ENCODE data around the gene TAS2R4. TPM values are rescaled to one million over a fixed set of nuclear protein-coding genes. Genes with fewer than 3 reads are reported as not detected.

Gene TAS2R4
- total RNA-seq, 1 experiment from 2014 or later: 0.72 TPM

DNA sequence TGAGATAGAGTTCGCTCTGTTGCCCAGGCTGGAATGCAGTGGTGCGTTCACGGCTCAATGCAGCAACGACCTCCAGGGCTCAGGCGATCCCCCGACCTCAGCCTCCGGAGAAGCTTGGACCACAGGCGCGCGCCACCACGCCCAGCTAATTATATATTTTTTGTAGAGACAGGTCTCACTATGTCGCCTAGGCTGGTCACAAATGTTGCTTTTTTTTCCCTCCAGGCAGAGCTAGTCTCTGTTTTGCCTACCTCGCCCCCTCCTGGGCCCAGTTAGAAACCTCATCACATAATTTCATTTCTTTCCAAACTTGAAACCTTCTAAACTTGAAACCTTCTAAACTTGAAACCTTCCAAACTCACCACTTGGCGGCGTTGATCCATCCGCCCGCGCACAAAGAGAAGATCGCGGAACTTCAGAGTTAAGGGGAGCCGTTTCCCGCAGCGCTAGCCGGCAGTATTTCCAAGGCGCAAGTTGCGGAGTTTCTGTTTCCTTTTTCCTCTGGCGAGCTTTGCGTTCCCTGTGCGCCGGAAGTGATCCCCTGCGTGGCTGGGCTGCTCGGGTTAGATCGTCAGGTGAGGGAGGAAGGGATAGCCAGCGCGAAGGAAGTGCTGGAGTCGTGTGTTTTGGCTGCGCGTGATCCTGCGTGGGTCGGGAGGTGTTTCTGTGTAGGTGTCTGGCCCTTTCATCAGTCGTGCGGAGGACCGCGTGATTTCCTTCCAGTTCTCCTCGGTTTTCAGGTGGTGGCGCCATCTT, 38.5 kb upstream of the TAS2R4 start, which contains the start of gene SSBP1:
TSS of gene SSBP1 (plus strand) at position 523 of the 756 bp plus-strand sequence. CDS start 809 bp downstream, outside the sequence.
- POLR2A ChIA-PET: interaction anchor here (1.0 to 1.2 kb wide), 3 partner anchors 12 to 137 kb away, joined by 3 to 6 read pairs (median 3); partner anchors contain the start of gene DENND11
- Mint-ChIP-seq H3K36me3 (peaks cover 35% of the 10 kb centered on the region), H3K4me1 (peaks cover 25% of the 10 kb centered on the region), H3K27me3 (ENCODE audit: low read depth) (no peaks in the 10 kb centered on the region), H3K9me3 (no peaks in the 10 kb centered on the region), H3K27ac (peak within 1 kb of the TSS; percentile 98), H3K4me3 (peak within 1 kb of the TSS; percentile 95)
- DNase-seq (ENCODE audit: low spot score): peak; percentile 90
- peak; percentile 85 for ATAC-seq
- CTCF ChIA-PET: interaction anchor here (0.5 to 2.8 kb wide), 28 partner anchors 9 to 446 kb away, joined by 3 to 26 read pairs (median 5); partner anchors contain the start of genes AGK, DENND11, TAS2R3 and WEE2
- 0 out of 2 replicates have a peak, but pooled peaks have one; percentile 39 for TF ChIP-seq MYBL2 (CRISPR knock-in tag; IDR thresholded peaks at IDR 0.05)
- TF ChIP-seq, protein P1, sequence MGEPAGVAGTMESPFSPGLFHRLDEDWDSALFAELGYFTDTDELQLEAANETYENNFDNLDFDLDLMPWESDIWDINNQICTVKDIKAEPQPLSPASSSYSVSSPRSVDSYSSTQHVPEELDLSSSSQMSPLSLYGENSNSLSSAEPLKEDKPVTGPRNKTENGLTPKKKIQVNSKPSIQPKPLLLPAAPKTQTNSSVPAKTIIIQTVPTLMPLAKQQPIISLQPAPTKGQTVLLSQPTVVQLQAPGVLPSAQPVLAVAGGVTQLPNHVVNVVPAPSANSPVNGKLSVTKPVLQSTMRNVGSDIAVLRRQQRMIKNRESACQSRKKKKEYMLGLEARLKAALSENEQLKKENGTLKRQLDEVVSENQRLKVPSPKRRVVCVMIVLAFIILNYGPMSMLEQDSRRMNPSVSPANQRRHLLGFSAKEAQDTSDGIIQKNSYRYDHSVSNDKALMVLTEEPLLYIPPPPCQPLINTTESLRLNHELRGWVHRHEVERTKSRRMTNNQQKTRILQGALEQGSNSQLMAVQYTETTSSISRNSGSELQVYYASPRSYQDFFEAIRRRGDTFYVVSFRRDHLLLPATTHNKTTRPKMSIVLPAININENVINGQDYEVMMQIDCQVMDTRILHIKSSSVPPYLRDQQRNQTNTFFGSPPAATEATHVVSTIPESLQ (CRISPR knock-in tag; IDR thresholded peaks at IDR 0.05): no peak
- TF ChIP-seq, protein P2, sequence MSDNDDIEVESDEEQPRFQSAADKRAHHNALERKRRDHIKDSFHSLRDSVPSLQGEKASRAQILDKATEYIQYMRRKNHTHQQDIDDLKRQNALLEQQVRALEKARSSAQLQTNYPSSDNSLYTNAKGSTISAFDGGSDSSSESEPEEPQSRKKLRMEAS (CRISPR knock-in tag; IDR thresholded peaks at IDR 0.05): peak; percentile 76; the same call in 1 of the 2 replicates
- TF ChIP-seq FOXK1 (CRISPR knock-in tag; IDR thresholded peaks at IDR 0.05): peak; percentile 99
- TF ChIP-seq, protein P3, sequence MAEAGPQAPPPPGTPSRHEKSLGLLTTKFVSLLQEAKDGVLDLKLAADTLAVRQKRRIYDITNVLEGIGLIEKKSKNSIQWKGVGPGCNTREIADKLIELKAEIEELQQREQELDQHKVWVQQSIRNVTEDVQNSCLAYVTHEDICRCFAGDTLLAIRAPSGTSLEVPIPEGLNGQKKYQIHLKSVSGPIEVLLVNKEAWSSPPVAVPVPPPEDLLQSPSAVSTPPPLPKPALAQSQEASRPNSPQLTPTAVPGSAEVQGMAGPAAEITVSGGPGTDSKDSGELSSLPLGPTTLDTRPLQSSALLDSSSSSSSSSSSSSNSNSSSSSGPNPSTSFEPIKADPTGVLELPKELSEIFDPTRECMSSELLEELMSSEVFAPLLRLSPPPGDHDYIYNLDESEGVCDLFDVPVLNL (CRISPR knock-in tag; IDR thresholded peaks at IDR 0.05; ENCODE audit: borderline replicate concordance, low read depth): no peak
- TF ChIP-seq JAZF1 (CRISPR knock-in tag; IDR thresholded peaks at IDR 0.05): no peak
- TF ChIP-seq ZNF232 (CRISPR knock-in tag; IDR thresholded peaks at IDR 0.05): peak; percentile 66; the same call in 1 of the 2 replicates
- no peak for TF ChIP-seq ESRRA (CRISPR knock-in tag; IDR thresholded peaks at IDR 0.05; ENCODE audit: borderline replicate concordance)
- peak; percentile 57; the same call in 1 of the 2 replicates for TF ChIP-seq TEAD1 (CRISPR knock-in tag; IDR thresholded peaks at IDR 0.05)
- TF ChIP-seq, protein P4, sequence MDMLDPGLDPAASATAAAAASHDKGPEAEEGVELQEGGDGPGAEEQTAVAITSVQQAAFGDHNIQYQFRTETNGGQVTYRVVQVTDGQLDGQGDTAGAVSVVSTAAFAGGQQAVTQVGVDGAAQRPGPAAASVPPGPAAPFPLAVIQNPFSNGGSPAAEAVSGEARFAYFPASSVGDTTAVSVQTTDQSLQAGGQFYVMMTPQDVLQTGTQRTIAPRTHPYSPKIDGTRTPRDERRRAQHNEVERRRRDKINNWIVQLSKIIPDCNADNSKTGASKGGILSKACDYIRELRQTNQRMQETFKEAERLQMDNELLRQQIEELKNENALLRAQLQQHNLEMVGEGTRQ (CRISPR knock-in tag; IDR thresholded peaks at IDR 0.05): 0 out of 2 replicates have a peak, but pooled peaks have one; percentile 44
- no peak for TF ChIP-seq TCF7 (CRISPR knock-in tag; IDR thresholded peaks at IDR 0.05; ENCODE audit: low read depth)
- TF ChIP-seq, protein P5, sequence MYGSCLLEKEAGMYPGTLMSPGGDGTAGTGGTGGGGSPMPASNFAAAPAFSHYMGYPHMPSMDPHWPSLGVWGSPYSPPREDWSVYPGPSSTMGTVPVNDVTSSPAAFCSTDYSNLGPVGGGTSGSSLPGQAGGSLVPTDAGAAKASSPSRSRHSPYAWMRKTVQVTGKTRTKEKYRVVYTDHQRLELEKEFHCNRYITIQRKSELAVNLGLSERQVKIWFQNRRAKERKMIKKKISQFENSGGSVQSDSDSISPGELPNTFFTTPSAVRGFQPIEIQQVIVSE (CRISPR knock-in tag; IDR thresholded peaks at IDR 0.05; ENCODE audit: borderline replicate concordance): no peak
- 0 out of 2 replicates have a peak, but pooled peaks have one; percentile 39 for TF ChIP-seq JUN (CRISPR knock-in tag; IDR thresholded peaks at IDR 0.05)
- no peak for TF ChIP-seq GRHL2 (CRISPR knock-in tag; IDR thresholded peaks at IDR 0.05; ENCODE audit: insufficient replicate concordance, severe bottlenecking)
- TF ChIP-seq, protein P6, sequence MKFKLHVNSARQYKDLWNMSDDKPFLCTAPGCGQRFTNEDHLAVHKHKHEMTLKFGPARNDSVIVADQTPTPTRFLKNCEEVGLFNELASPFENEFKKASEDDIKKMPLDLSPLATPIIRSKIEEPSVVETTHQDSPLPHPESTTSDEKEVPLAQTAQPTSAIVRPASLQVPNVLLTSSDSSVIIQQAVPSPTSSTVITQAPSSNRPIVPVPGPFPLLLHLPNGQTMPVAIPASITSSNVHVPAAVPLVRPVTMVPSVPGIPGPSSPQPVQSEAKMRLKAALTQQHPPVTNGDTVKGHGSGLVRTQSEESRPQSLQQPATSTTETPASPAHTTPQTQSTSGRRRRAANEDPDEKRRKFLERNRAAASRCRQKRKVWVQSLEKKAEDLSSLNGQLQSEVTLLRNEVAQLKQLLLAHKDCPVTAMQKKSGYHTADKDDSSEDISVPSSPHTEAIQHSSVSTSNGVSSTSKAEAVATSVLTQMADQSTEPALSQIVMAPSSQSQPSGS (CRISPR knock-in tag; IDR thresholded peaks at IDR 0.05; ENCODE audit: borderline replicate concordance, low read depth): no peak
- TF ChIP-seq NFYB (CRISPR knock-in tag; conservative IDR thresholded peaks at IDR 0.05; ENCODE audit: low read depth): no peak
- TF ChIP-seq NR1H2 (CRISPR knock-in tag; IDR thresholded peaks at IDR 0.05): no peak
- TF ChIP-seq, protein P7, sequence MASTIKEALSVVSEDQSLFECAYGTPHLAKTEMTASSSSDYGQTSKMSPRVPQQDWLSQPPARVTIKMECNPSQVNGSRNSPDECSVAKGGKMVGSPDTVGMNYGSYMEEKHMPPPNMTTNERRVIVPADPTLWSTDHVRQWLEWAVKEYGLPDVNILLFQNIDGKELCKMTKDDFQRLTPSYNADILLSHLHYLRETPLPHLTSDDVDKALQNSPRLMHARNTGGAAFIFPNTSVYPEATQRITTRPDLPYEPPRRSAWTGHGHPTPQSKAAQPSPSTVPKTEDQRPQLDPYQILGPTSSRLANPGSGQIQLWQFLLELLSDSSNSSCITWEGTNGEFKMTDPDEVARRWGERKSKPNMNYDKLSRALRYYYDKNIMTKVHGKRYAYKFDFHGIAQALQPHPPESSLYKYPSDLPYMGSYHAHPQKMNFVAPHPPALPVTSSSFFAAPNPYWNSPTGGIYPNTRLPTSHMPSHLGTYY (CRISPR knock-in tag; IDR thresholded peaks at IDR 0.05): no peak
- TF ChIP-seq ZBTB21 (CRISPR knock-in tag; IDR thresholded peaks at IDR 0.05; ENCODE audit: borderline replicate concordance): no peak; the same call in 1 of the 2 replicates
- TF ChIP-seq RELA (CRISPR knock-in tag; IDR thresholded peaks at IDR 0.05; ENCODE audit: borderline replicate concordance): no peak
- no peak for TF ChIP-seq HMGA2 (CRISPR knock-in tag; IDR thresholded peaks at IDR 0.05)
- no peak for TF ChIP-seq FOXJ3 (CRISPR knock-in tag; IDR thresholded peaks at IDR 0.05; ENCODE audit: borderline replicate concordance)
- TF ChIP-seq CREB1 (CRISPR knock-in tag; IDR thresholded peaks at IDR 0.05): no peak
- TF ChIP-seq ATF1 (CRISPR knock-in tag; IDR thresholded peaks at IDR 0.05): no peak
- no peak for TF ChIP-seq SMAD4 (CRISPR knock-in tag; IDR thresholded peaks at IDR 0.05)
- TF ChIP-seq, protein P8, sequence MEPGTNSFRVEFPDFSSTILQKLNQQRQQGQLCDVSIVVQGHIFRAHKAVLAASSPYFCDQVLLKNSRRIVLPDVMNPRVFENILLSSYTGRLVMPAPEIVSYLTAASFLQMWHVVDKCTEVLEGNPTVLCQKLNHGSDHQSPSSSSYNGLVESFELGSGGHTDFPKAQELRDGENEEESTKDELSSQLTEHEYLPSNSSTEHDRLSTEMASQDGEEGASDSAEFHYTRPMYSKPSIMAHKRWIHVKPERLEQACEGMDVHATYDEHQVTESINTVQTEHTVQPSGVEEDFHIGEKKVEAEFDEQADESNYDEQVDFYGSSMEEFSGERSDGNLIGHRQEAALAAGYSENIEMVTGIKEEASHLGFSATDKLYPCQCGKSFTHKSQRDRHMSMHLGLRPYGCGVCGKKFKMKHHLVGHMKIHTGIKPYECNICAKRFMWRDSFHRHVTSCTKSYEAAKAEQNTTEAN (CRISPR knock-in tag; IDR thresholded peaks at IDR 0.05): no peak
- TF ChIP-seq ZNF423 (CRISPR knock-in tag; IDR thresholded peaks at IDR 0.05): no peak
- no peak for TF ChIP-seq MXD4 (CRISPR knock-in tag; IDR thresholded peaks at IDR 0.05; ENCODE audit: borderline replicate concordance)
- TF ChIP-seq KAT7 (CRISPR knock-in tag; IDR thresholded peaks at IDR 0.05; ENCODE audit: borderline replicate concordance): no peak

Data from WTC11 (cell line).